Fibroblast of mammary gland (primary cell): ENCODE measurements around the gene SORD.

Experiments
- DNase-seq: peaks from one replicate; pipeline ENCODE4 v3.0.0-alpha.2; 2010; ENCODE audit warnings: low read depth
- H3K4me3 ChIP-seq: 2 replicates; pipeline ENCODE4 v1.5.1; 2011; ENCODE audit warnings: low read depth, mild to moderate bottlenecking, low read length, moderate library complexity; ENCODE audit not compliant: control insufficient read depth
- CTCF ChIP-seq: conservative IDR thresholded peaks from 2 replicates; pipeline ENCODE4 v1.5.1; 2011; ENCODE audit warnings: low read depth, low read length, inconsistent platforms; ENCODE audit not compliant: control insufficient read depth, insufficient read depth

Gene SORD

GRCh38 chr15:45123397-45123796 is 100.4 kb downstream of the SORD start:
- TF ChIP-seq CTCF = no peak
- no peak for DNase-seq

GRCh38 chr15:45126535-45127158 is 103.7 kb downstream of the SORD start:
- peak; percentile 43 for DNase-seq
- H3K4me3 ChIP-seq = no peak overlapping the region
- peak; percentile 69 for TF ChIP-seq CTCF

More at GRCh38 chr15:45123397-45123796, 100.4 kb downstream of the SORD start:
- no peak overlapping the region for H3K4me3 ChIP-seq
